ENCODE results near the gene UST.

GRCh38 chr6:149044528-149044927 lies 297.7 kb downstream of the UST start:
- TF ChIP-seq EZH2phosphoT487 (IDR thresholded peaks at IDR 0.05; ENCODE audit: borderline replicate concordance, low read length): no peak
- TF ChIP-seq CTCF (conservative IDR thresholded peaks at IDR 0.05; ENCODE audit: low read depth, low read length): no peak
